Naive B cell (primary cell): ENCODE measurements around the gene SLCO6A1. TPM values are rescaled to one million over a fixed set of nuclear protein-coding genes. Genes with fewer than 3 reads are reported as not detected.
"Not testable (repeated sequence)": the region's sequence is repeated elsewhere in the genome, so short reads cannot be mapped to it uniquely, and the experiment has no call there.

Experiments used
- ATAC-seq, 2 donors: fragments of 150-1000 bp; cut with Tn5 transposase; 2 replicates each; pipeline ENCODE4 v1.10.0; 2021; ENCODE audit warnings: low read depth in 2 of 2, mild to moderate bottlenecking in 2 of 2, moderate library complexity in 2 of 2
- DNase-seq: peaks from one replicate; pipeline ENCODE4 v3.0.0; 2022
- H3K27ac Mint-ChIP-seq, 6 donors: one replicate each; pipeline ENCODE4 v1.8.0; 2020 to 2022; ENCODE audit warnings: mild to moderate bottlenecking in 6 of 6, mixed read lengths in 6 of 6, moderate library complexity in 5 of 6, inconsistent platforms in 2 of 6
- H3K27me3 Mint-ChIP-seq, 3 donors: one replicate each; pipeline ENCODE4 v1.8.0; 2021 to 2022; ENCODE audit warnings: mixed read lengths in 3 of 3, mild to moderate bottlenecking in 1 of 3
- H3K36me3 Mint-ChIP-seq, 2 donors: one replicate each; pipeline ENCODE4 v1.8.0; 2020 to 2022; ENCODE audit warnings: mixed read lengths in 2 of 2, inconsistent platforms in 1 of 2, mild to moderate bottlenecking in 1 of 2
- H3K4me1 Mint-ChIP-seq, 3 donors: one replicate each; pipeline ENCODE4 v1.8.0; 2020 to 2022; ENCODE audit warnings: mixed read lengths in 3 of 3, inconsistent platforms in 1 of 3, mild to moderate bottlenecking in 1 of 3, moderate library complexity in 1 of 3
- H3K4me3 Mint-ChIP-seq, 8 donors: one replicate each; pipeline ENCODE4 v1.8.0; 2020 to 2022; ENCODE audit warnings: mild to moderate bottlenecking in 8 of 8, mixed read lengths in 8 of 8, moderate library complexity in 8 of 8, inconsistent platforms in 2 of 8
- H3K9me3 Mint-ChIP-seq, 7 donors: one replicate each; pipeline ENCODE4 v1.8.0; 2020 to 2022; ENCODE audit warnings: mixed read lengths in 7 of 7, mild to moderate bottlenecking in 5 of 7, inconsistent platforms in 2 of 7, moderate library complexity in 1 of 7
- polyA plus RNA-seq, 6 donors: library from polyadenylated mRNA; unstranded; fragments of 300-500 nt; fragmentation: Illumina TruSeq; gene quantifications; one replicate each; pipeline ENCODE4 v1.2.3, GENCODE V29; 2021; ENCODE audit warnings: low read depth in 6 of 6

The SLCO6A1 gene
- polyA plus RNA-seq, 6 donors from 2014 or later, result 0.17 TPM; not detected in 5

DNA sequence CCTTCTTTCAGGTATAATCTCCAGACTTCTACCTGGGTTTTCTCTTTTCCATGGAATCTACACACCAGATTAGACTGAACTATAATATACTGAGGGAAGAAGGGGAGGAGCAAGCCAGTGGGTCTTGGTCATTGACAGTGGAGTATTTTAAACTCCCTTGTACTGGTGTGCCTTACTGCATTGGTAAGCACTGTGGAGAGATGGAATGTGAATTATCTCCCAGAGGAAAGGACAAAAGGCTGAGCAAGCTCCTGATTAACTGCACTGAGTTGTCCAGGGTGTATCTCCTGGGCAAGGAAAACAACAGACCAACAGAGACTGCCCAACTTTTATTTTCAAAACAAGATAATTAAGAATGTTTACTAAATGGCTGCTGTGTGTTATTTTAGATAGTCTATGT is 29.8 kb upstream of the SLCO6A1 start:
- no peak for DNase-seq
- no peak overlapping the region for H3K27ac Mint-ChIP-seq

DNA sequence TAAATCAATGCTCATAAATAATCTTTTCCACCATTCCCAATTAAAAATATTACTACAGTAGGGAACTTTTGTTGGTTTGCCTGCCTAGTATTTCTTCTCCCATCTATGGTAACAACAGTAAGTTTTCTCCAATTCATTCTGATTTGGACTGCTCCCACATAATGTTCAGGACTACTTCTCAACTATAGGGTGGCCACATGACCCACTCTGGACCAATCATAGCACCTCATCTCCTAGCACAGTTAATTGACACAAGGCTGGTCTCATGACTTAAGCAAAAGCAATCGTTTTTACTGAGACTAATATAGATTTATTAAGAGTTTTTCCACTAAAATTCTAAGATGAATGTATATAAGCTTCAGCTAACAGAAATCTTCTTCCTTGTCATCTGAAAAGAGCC is 28.7 kb upstream of the SLCO6A1 start:
- Mint-ChIP-seq H3K36me3 (no peaks in the 10 kb centered on the region), H3K9me3 (peaks cover 0 to 4% (median 0%) of the 10 kb centered on the region in 7 donors), H3K27ac (peak overlapping the region in 1 of 6 donors; percentile 16), H3K4me3 (no peak overlapping the region), H3K27me3 (no peaks in the 10 kb centered on the region), H3K4me1 (peaks cover 12 to 34% (median 26%) of the 10 kb centered on the region in 3 donors)
- ATAC-seq, result no peak
- no peak for DNase-seq

More for the DNA sequence above, 29.8 kb upstream of the SLCO6A1 start:
- H3K9me3 Mint-ChIP-seq, result peaks cover 0 to 4% (median 0%) of the 10 kb centered on the region in 7 donors
- no peaks in the 10 kb centered on the region for H3K27me3 Mint-ChIP-seq
- H3K4me1 Mint-ChIP-seq, result peaks cover 6 to 24% (median 15%) of the 10 kb centered on the region in 3 donors
- ATAC-seq, result no peak
- no peaks in the 10 kb centered on the region for H3K36me3 Mint-ChIP-seq
- no peak overlapping the region for H3K4me3 Mint-ChIP-seq

GRCh38 chr5:102523541-102524175 is 24.9 kb upstream of the SLCO6A1 start:
- DNase-seq (peak; percentile 18), ATAC-seq (peak; percentile 79 to 86)
- H3K4me1 Mint-ChIP-seq, result peaks cover 12 to 22% (median 22%) of the 10 kb centered on the region in 3 donors
- H3K9me3 Mint-ChIP-seq, result peaks cover 0 to 4% (median 0%) of the 10 kb centered on the region in 7 donors
- H3K4me3 Mint-ChIP-seq, result peak overlapping the region in 7 of 8 donors; percentile 34 to 76 (median 57)
- peak overlapping the region in 5 of 6 donors; percentile 6 to 89 (median 54) for H3K27ac Mint-ChIP-seq
- H3K36me3 Mint-ChIP-seq, result no peaks in the 10 kb centered on the region
- H3K27me3 Mint-ChIP-seq, result no peaks in the 10 kb centered on the region

DNA sequence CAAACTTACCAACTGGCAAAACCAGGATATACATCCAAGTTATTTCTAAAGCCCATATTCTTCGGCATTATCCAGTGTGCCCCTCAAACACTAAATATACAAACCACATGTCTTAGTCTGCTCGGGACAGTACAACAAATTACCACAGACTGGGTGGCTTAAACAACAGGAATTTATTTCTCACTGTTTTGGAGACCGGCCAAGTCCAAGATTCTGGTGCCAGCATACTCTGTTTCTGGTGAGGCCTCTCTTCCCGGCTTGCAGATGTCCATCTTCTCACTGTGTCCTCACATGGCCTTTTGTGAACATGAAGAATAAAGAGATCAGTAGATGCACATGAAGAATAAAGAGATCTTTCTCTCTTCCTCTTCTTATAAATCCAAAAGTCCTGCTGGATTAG is 12.9 kb upstream of the SLCO6A1 start:
- Mint-ChIP-seq H3K27ac (no peak overlapping the region), H3K4me3 (no peak overlapping the region), H3K4me1 (no peaks in the 10 kb centered on the region), H3K36me3 (no peaks in the 10 kb centered on the region), H3K27me3 (no peaks in the 10 kb centered on the region), H3K9me3 (no peaks in the 10 kb centered on the region)
- DNase-seq, result no peak
- ATAC-seq, result no peak

DNA sequence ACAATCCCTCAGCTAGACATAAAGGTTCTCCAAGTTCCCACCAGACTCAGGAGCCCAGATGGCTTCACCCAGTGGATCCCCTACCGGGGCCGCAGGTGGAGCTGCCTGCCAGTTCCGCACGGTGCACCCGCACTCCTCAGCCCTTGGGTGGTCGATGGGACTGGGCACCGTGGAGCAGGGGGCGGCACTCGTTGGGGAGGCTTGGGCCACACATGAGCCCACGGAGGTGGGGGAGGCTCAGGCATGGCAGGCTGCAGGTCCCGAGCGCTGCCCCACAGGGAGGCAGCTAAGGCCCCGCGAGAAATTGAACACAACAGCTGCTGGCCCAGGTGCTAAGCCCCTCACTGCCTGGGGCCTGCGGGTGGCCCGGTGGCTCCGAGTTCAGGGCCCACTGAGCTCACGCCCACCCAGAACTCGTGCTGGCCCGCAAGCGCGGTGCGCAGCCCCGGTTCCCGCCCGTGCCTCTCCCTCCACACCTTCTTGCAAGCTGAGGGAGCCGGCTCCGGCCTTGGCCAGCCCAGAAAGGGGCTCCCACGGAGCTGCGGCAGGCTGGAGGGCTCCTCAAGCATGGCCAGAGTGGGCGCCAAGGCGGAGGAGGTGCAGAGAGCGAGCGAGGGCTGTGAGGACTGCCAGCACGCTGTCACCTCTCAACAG is 7.4 kb downstream of the SLCO6A1 start:
- not testable (repeated sequence) for H3K36me3 Mint-ChIP-seq, H3K27ac Mint-ChIP-seq, DNase-seq, ATAC-seq, H3K4me1 Mint-ChIP-seq, H3K4me3 Mint-ChIP-seq, H3K27me3 Mint-ChIP-seq
- H3K9me3 Mint-ChIP-seq, result peaks cover 2 to 17% (median 5%) of the 10 kb centered on the region in 7 donors

GRCh38 chr5:102483736-102484135 is 15.1 kb downstream of the SLCO6A1 start:
- Mint-ChIP-seq H3K9me3 (peaks cover 0 to 6% (median 0%) of the 10 kb centered on the region in 7 donors), H3K27ac (no peak overlapping the region), H3K4me3 (no peak overlapping the region), H3K36me3 (no peaks in the 10 kb centered on the region), H3K27me3 (no peaks in the 10 kb centered on the region), H3K4me1 (no peaks in the 10 kb centered on the region)
- no peak for DNase-seq
- ATAC-seq, result no peak

GRCh38 chr5:102481054-102481715 is 17.6 kb downstream of the SLCO6A1 start:
- Mint-ChIP-seq H3K4me3 (no peak overlapping the region), H3K9me3 (no peaks in the 10 kb centered on the region), H3K27ac (no peak overlapping the region), H3K36me3 (no peaks in the 10 kb centered on the region), H3K4me1 (no peaks in the 10 kb centered on the region), H3K27me3 (no peaks in the 10 kb centered on the region)
- ATAC-seq (no peak), DNase-seq (no peak)

- no peaks in the 10 kb centered on the region for H3K27me3 Mint-ChIP-seq
- DNase-seq, result no peak
- no peak overlapping the region for H3K4me3 Mint-ChIP-seq
- no peaks in the 10 kb centered on the region for H3K4me1 Mint-ChIP-seq
- no peak for ATAC-seq
- H3K9me3 Mint-ChIP-seq, result peaks cover 0 to 12% (median 0%) of the 10 kb centered on the region in 7 donors
- no peaks in the 10 kb centered on the region for H3K36me3 Mint-ChIP-seq
- H3K27ac Mint-ChIP-seq, result no peak overlapping the region
Observed at GRCh38 chr5:102453716-102454115, 45.1 kb downstream of the SLCO6A1 start.

DNA sequence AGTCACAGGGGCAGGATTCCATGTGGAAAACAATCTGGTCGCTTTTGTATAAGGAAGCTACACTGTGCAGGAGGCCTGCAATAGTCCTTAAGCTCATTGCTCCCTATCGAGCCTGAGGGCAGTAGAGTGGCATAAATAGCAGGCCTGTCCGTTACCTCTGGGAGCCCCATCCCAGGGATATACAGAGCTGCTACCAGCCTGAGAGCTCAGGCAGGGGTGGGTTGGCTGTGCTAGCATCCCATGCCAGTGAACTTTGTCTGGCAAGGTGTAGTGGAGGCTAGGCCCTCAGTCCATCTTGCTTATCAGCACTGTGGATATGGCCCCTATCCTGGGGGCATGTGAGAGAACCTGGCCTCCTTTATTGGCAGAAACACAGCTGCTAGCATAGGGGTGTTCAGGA is 47.7 kb downstream of the SLCO6A1 start:
- no peak overlapping the region for H3K27ac Mint-ChIP-seq
- no peak overlapping the region for H3K4me3 Mint-ChIP-seq
- H3K4me1 Mint-ChIP-seq, result no peaks in the 10 kb centered on the region
- no peaks in the 10 kb centered on the region for H3K36me3 Mint-ChIP-seq
- H3K27me3 Mint-ChIP-seq, result no peaks in the 10 kb centered on the region
- DNase-seq, result no peak
- peaks cover 0 to 15% (median 0%) of the 10 kb centered on the region in 7 donors for H3K9me3 Mint-ChIP-seq
- no peak for ATAC-seq

GRCh38 chr5:102450313-102450990 is 48.3 kb downstream of the SLCO6A1 start:
- Mint-ChIP-seq H3K4me3 (peak overlapping the region in 1 of 8 donors; percentile 25), H3K27me3 (no peaks in the 10 kb centered on the region), H3K4me1 (no peaks in the 10 kb centered on the region), H3K27ac (no peak overlapping the region), H3K9me3 (peaks cover 0 to 15% (median 0%) of the 10 kb centered on the region in 7 donors), H3K36me3 (no peaks in the 10 kb centered on the region)
- no peak for DNase-seq
- no peak for ATAC-seq

GRCh38 chr5:102433473-102433872 is 65.3 kb downstream of the SLCO6A1 start:
- Mint-ChIP-seq H3K36me3 (no peaks in the 10 kb centered on the region), H3K27me3 (no peaks in the 10 kb centered on the region), H3K27ac (no peak overlapping the region), H3K4me1 (no peaks in the 10 kb centered on the region), H3K9me3 (peaks cover 0 to 11% (median 6%) of the 10 kb centered on the region in 7 donors), H3K4me3 (no peak overlapping the region)
- ATAC-seq (no peak), DNase-seq (no peak)

DNA sequence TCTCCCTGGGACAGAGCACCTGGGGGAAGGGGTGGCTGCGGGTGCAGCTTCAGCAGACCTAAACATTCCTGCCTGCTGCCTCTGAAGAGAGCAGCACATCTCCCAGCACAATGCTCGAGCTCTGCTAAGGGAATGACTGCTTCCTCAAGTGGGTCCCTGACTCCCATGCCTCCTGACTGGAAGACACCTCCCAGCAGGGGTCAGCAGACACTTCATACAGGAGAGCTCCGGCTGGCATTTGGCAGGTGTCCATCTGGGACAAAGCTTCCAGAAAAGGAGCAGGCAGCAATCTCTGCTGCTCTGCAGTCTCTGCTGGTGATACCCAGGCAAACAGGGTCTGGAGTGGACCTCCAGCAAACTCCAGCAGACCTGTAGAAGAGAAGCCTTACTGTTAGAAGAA is 77.2 kb downstream of the SLCO6A1 start:
- H3K27ac Mint-ChIP-seq, result no peak overlapping the region
- H3K4me1 Mint-ChIP-seq, result no peaks in the 10 kb centered on the region
- DNase-seq (no peak), ATAC-seq (no peak)
- H3K36me3 Mint-ChIP-seq, result no peaks in the 10 kb centered on the region
- peaks cover 4 to 29% (median 11%) of the 10 kb centered on the region in 7 donors for H3K9me3 Mint-ChIP-seq
- peaks cover 0 to 5% (median 0%) of the 10 kb centered on the region in 3 donors for H3K27me3 Mint-ChIP-seq
- no peak overlapping the region for H3K4me3 Mint-ChIP-seq

- no peak overlapping the region for H3K4me3 Mint-ChIP-seq
- peaks cover 0 to 5% (median 0%) of the 10 kb centered on the region in 3 donors for H3K27me3 Mint-ChIP-seq
- DNase-seq (no peak), ATAC-seq (no peak)
- H3K27ac Mint-ChIP-seq, result no peak overlapping the region
- no peaks in the 10 kb centered on the region for H3K36me3 Mint-ChIP-seq
- no peaks in the 10 kb centered on the region for H3K4me1 Mint-ChIP-seq
- H3K9me3 Mint-ChIP-seq, result peaks cover 0 to 8% (median 5%) of the 10 kb centered on the region in 7 donors
Observed at GRCh38 chr5:102418531-102418930, 80.3 kb downstream of the SLCO6A1 start.
